UCSD-AML1 (cell line): ENCODE data around the gene TMEM74B.

Source experiments
- DNase-seq: peaks from one replicate; lab custom pipeline; 2025; ENCODE audit not compliant: unreplicated experiment; lab: John Stamatoyannopoulos, UW

Gene TMEM74B

GRCh38 chr20:1183153-1183552 is 1.6 kb downstream of the TMEM74B start:
- no peak for DNase-seq

- no peak for DNase-seq
Measured at GRCh38 chr20:1182106-1182505, 2.7 kb downstream of the TMEM74B start.

GRCh38 chr20:1180949-1181348 is 3.8 kb downstream of the TMEM74B start:
- no peak for DNase-seq

- DNase-seq, result no peak
Measured at GRCh38 chr20:1178623-1179022, 6.2 kb downstream of the TMEM74B start.

- no peak for DNase-seq
Measured at GRCh38 chr20:1178103-1178502, 6.7 kb downstream of the TMEM74B start.

GRCh38 chr20:1177680-1178079 is 7.1 kb downstream of the TMEM74B start:
- no peak for DNase-seq

GRCh38 chr20:1174787-1175186 is 10.0 kb downstream of the TMEM74B start:
- no peak for DNase-seq

- no peak for DNase-seq
Measured at GRCh38 chr20:1173698-1174097, 11.1 kb downstream of the TMEM74B start.

- DNase-seq, result peak; percentile 44
Measured at GRCh38 chr20:1171461-1172093, 13.2 kb downstream of the TMEM74B start.

- no peak for DNase-seq
Measured at GRCh38 chr20:1169224-1169623, 15.6 kb downstream of the TMEM74B start.

GRCh38 chr20:1166948-1167720 is 17.6 kb downstream of the TMEM74B start:
- no peak for DNase-seq

GRCh38 chr20:1165941-1166340 is 18.8 kb downstream of the TMEM74B start:
- no peak for DNase-seq

- DNase-seq, result no peak
Measured at GRCh38 chr20:1165521-1165920, 19.3 kb downstream of the TMEM74B start.

GRCh38 chr20:1164871-1165270 is 19.9 kb downstream of the TMEM74B start:
- no peak for DNase-seq

- no peak for DNase-seq
Measured at GRCh38 chr20:1163653-1164052, 21.1 kb downstream of the TMEM74B start.

GRCh38 chr20:1163105-1163504 is 21.7 kb downstream of the TMEM74B start:
- no peak for DNase-seq

GRCh38 chr20:1160991-1161390 is 23.8 kb downstream of the TMEM74B start:
- no peak for DNase-seq

GRCh38 chr20:1160496-1160895 is 24.3 kb downstream of the TMEM74B start:
- DNase-seq, result no peak

GRCh38 chr20:1155342-1155741 is 29.4 kb downstream of the TMEM74B start:
- DNase-seq, result no peak

GRCh38 chr20:1154691-1155090 is 30.1 kb downstream of the TMEM74B start:
- DNase-seq, result no peak

GRCh38 chr20:1154226-1154625 is 30.6 kb downstream of the TMEM74B start:
- no peak for DNase-seq

- DNase-seq, result no peak
Measured at GRCh38 chr20:1150968-1151367, 33.8 kb downstream of the TMEM74B start.

GRCh38 chr20:1150218-1150617 is 34.6 kb downstream of the TMEM74B start:
- no peak for DNase-seq
